HFFc6 (cell line): ENCODE data around the gene BCKDK. TPM values are rescaled to one million over a fixed set of nuclear protein-coding genes. Genes with fewer than 3 reads are reported as not detected.
"Not testable (repeated sequence)": the region's sequence is repeated elsewhere in the genome, so short reads cannot be mapped to it uniquely, and the experiment has no call there.

Experiments
- DNase-seq: peaks from one replicate; pipeline ENCODE4 v3.0.0-alpha.2; 2018
- H3K27ac Mint-ChIP-seq: 2 replicates; pipeline ENCODE4 v1.8.0; 2020; ENCODE audit warnings: mild to moderate bottlenecking, mixed read lengths
- H3K27me3 Mint-ChIP-seq: 2 replicates; pipeline ENCODE4 v1.8.0; 2021; ENCODE audit warnings: mild to moderate bottlenecking, moderate library complexity, mixed read lengths; ENCODE audit not compliant: insufficient read depth
- H3K36me3 Mint-ChIP-seq: 2 replicates; pipeline ENCODE4 v1.8.0; 2021; ENCODE audit warnings: low read depth, mixed read lengths
- H3K4me1 Mint-ChIP-seq: 2 replicates; pipeline ENCODE4 v1.8.0; 2020; ENCODE audit warnings: low read depth, mixed read lengths
- H3K4me3 Mint-ChIP-seq: 2 replicates; pipeline ENCODE4 v1.8.0; 2020; ENCODE audit warnings: mild to moderate bottlenecking, moderate library complexity, mixed read lengths
- H3K9me3 Mint-ChIP-seq: 2 replicates; pipeline ENCODE4 v1.8.0; 2020; ENCODE audit warnings: mild to moderate bottlenecking, mixed read lengths
- total RNA-seq, 6 experiments: library from RNA; stranded (reverse); fragmentation: NEBNext Ultra II Directional; extraction: Animal tissue kit (Norgen Biotek cat#: 25700); gene quantifications; 2 replicates in 1 of 6; 3 replicates in 5 of 6; pipeline ENCODE4 v1.2.3, GENCODE V29; 2021
- TF ChIP-seq, protein P1 (sequence below): fragments of 200-600 bp; sonication (generic); IDR thresholded peaks from 2 replicates; pipeline ENCODE4 v1.5.0; 2021; ENCODE audit warnings: antibody characterized with exemption, mild to moderate bottlenecking

BCKDK gene
- total RNA-seq, 6 experiments from 2014 or later: 56.8 to 64.8 (median 59.4) TPM

- H3K9me3 Mint-ChIP-seq: no peaks in the 10 kb centered on the region
- peaks cover 12% of the 10 kb centered on the region for H3K27me3 Mint-ChIP-seq
- no peaks in the 10 kb centered on the region for H3K36me3 Mint-ChIP-seq
- H3K4me3 Mint-ChIP-seq: peak overlapping the region; percentile 85
- TF ChIP-seq, protein P1, sequence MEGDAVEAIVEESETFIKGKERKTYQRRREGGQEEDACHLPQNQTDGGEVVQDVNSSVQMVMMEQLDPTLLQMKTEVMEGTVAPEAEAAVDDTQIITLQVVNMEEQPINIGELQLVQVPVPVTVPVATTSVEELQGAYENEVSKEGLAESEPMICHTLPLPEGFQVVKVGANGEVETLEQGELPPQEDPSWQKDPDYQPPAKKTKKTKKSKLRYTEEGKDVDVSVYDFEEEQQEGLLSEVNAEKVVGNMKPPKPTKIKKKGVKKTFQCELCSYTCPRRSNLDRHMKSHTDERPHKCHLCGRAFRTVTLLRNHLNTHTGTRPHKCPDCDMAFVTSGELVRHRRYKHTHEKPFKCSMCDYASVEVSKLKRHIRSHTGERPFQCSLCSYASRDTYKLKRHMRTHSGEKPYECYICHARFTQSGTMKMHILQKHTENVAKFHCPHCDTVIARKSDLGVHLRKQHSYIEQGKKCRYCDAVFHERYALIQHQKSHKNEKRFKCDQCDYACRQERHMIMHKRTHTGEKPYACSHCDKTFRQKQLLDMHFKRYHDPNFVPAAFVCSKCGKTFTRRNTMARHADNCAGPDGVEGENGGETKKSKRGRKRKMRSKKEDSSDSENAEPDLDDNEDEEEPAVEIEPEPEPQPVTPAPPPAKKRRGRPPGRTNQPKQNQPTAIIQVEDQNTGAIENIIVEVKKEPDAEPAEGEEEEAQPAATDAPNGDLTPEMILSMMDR: peak; percentile 98
- peak overlapping the region; percentile 85 for H3K27ac Mint-ChIP-seq
- peak; percentile 97 for DNase-seq
- peaks cover 28% of the 10 kb centered on the region for H3K4me1 Mint-ChIP-seq
Measured at GRCh38 chr16:31142109-31143010, 34.2 kb downstream of the BCKDK start.

- TF ChIP-seq, protein P1: no peak
- Mint-ChIP-seq H3K9me3 (no peaks in the 10 kb centered on the region), H3K4me1 (peaks cover 25% of the 10 kb centered on the region), H3K27me3 (peaks cover 12% of the 10 kb centered on the region), H3K4me3 (peak overlapping the region; percentile 42; the same call in 1 of the 2 replicates), H3K36me3 (no peaks in the 10 kb centered on the region), H3K27ac (no peak overlapping the region)
- no peak for DNase-seq
Measured at GRCh38 chr16:31143011-31143693, 35.0 kb downstream of the BCKDK start.

DNA sequence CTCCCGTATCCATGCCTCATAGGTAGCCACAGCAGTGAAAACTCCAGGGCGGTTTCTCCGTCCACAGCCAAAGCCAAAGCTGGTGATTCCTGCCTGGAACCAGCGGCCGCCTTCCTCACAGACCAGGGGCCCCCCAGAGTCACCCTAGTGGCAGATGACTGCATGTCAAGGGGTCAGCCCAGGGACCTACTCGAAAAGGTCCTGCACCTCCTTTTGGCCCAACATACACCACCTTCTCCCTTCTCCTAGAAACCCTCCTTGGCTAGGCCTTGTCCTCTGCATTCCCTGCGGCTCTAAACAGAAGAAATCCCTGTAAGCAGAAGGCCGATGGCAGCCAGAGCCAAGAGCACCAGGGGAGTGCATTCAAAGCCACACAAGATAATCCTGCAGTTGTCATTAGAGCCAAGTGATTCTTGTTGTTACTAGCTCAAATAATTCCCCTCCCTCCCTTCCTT, 35.5 kb downstream of the BCKDK start:
- Mint-ChIP-seq H3K4me1 (peaks cover 20% of the 10 kb centered on the region), H3K27ac (no peak overlapping the region), H3K27me3 (peaks cover 13% of the 10 kb centered on the region), H3K4me3 (peak overlapping the region; percentile 42), H3K36me3 (no peaks in the 10 kb centered on the region), H3K9me3 (no peaks in the 10 kb centered on the region)
- DNase-seq: no peak
- TF ChIP-seq, protein P1: peak; percentile 35

DNA sequence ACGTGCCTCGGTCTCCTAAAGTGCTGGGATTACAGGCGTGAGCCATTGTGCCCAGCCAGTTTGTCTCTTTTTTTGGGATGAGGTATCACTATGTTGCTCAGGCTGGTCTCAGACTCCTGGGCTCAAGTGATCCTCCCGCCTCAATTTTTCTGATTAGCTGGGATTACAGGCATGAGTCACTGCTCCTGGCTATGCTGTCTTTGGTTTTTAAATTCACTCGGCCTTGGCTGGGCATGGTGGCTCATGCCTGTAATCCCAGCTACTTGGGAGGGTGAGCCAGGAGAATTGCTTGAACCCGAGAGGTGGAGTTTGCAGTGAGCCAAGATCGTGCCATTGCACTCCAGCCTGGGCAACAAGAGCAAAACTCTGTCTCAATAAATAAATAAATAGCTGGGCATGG, 36.2 kb downstream of the BCKDK start:
- not testable (repeated sequence) for H3K4me3 Mint-ChIP-seq, H3K27ac Mint-ChIP-seq, H3K36me3 Mint-ChIP-seq, H3K9me3 Mint-ChIP-seq
- DNase-seq: peak; percentile 15
- peaks cover 15% of the 10 kb centered on the region for H3K4me1 Mint-ChIP-seq
- peaks cover 17% of the 10 kb centered on the region for H3K27me3 Mint-ChIP-seq

DNA sequence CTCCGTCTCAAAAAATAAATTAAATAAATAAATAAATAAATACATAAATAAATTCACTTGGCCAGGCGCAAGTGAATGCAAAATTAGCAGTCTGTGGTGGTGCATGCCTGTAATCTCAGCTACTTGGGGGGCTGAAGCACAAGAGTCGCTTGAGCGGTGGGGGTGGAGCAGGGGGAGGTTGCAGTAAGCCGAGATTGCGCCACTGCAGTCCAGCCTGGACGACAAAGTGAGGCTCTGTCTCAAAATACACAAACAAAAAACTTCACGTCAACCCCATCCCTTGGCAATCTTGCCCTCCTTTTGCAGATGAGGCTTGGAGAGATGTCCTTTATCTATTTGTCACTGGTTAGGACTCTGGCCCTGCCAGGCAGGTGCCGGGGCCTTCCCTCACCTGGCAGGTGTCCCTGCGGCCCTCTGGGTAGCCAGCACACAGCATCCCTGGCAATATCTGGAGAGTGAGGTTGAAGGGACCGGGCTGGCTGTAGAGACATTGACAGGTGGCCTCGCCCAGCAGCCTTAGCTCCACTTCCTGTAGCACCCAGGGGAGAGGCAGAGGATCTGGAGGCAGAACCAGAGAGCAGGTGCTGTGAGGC, 37.3 kb downstream of the BCKDK start:
- TF ChIP-seq, protein P1: no peak
- H3K4me1 Mint-ChIP-seq: peaks cover 15% of the 10 kb centered on the region
- no peak overlapping the region for H3K4me3 Mint-ChIP-seq
- DNase-seq: no peak
- H3K36me3 Mint-ChIP-seq: no peaks in the 10 kb centered on the region
- H3K9me3 Mint-ChIP-seq: no peaks in the 10 kb centered on the region
- H3K27me3 Mint-ChIP-seq: peaks cover 20% of the 10 kb centered on the region
- no peak overlapping the region for H3K27ac Mint-ChIP-seq
